HG02798 (cell line): Measurements from ENCODE around the gene C14orf132.
"Not testable (repeated sequence)": the region's sequence is repeated elsewhere in the genome, so short reads cannot be mapped to it uniquely, and the experiment has no call there.

ENCODE experiments used
- ATAC-seq: cut with Tn5 transposase; IDR thresholded peaks from one replicate; pipeline ENCODE4 v1.9.1; 2021; ENCODE audit warnings: mild to moderate bottlenecking; ENCODE audit not compliant: unreplicated experiment, poor library complexity

The C14orf132 gene

GRCh38 chr14:96038920-96039632 is at the start of gene C14orf132:
Gene C14orf132, plus strand, starts transcription at chr14:96039362. Its CDS starts 139 bp downstream, at chr14:96039501.
- peak; percentile 52 for ATAC-seq

- no peak for ATAC-seq
These were observed 45.2 kb upstream of the C14orf132 start for GRCh38 chr14:95993768-95994592.

- no peak for ATAC-seq
These were observed 44.6 kb upstream of the C14orf132 start for GRCh38 chr14:95994593-95994928.

GRCh38 chr14:95998656-95999055 is 40.5 kb upstream of the C14orf132 start:
- ATAC-seq, result no peak

- no peak for ATAC-seq
These were observed 37.2 kb upstream of the C14orf132 start for GRCh38 chr14:96001866-96002497.

- ATAC-seq, result no peak
These were observed 36.7 kb upstream of the C14orf132 start for GRCh38 chr14:96002498-96002884.

- ATAC-seq, result no peak
These were observed 28.0 kb upstream of the C14orf132 start for GRCh38 chr14:96011131-96011530.

- no peak for ATAC-seq
These were observed 27.6 kb upstream of the C14orf132 start for GRCh38 chr14:96011607-96012006.

GRCh38 chr14:96012757-96013156 is 26.4 kb upstream of the C14orf132 start:
- not testable (repeated sequence) for ATAC-seq

GRCh38 chr14:96014176-96014575 is 25.0 kb upstream of the C14orf132 start:
- no peak for ATAC-seq

GRCh38 chr14:96016501-96017160 is 22.5 kb upstream of the C14orf132 start:
- ATAC-seq, result no peak

GRCh38 chr14:96017882-96018281 is 21.3 kb upstream of the C14orf132 start:
- ATAC-seq, result no peak

GRCh38 chr14:96027431-96028355 is 11.5 kb upstream of the C14orf132 start:
- ATAC-seq, result no peak

- ATAC-seq, result no peak
These were observed 10.0 kb upstream of the C14orf132 start for GRCh38 chr14:96029089-96029645.

- no peak for ATAC-seq
These were observed 8.9 kb upstream of the C14orf132 start for GRCh38 chr14:96030108-96030760.

GRCh38 chr14:96031691-96032090 is 7.5 kb upstream of the C14orf132 start:
- no peak for ATAC-seq

- no peak for ATAC-seq
These were observed 3.7 kb upstream of the C14orf132 start for GRCh38 chr14:96035456-96035855.

GRCh38 chr14:96037891-96038557 is 1.1 kb upstream of the C14orf132 start:
- ATAC-seq, result no peak
